Activated CD4-positive, CD25-positive, alpha-beta regulatory T cell treated with anti-CD3 and anti-CD28 coated beads, Interleukin-2, amount 50 U/mL, for 24 hours (primary cell): ENCODE data around the gene TP53I13.

ENCODE experiments used
- ATAC-seq, 2 donors: fragments of 150-1000 bp; cut with Tn5 transposase; one replicate each; pipeline ENCODE4 v1.10.0; 2021; ENCODE audit warnings: mild to moderate bottlenecking in 1 of 2, moderate library complexity in 1 of 2

TP53I13 gene

DNA sequence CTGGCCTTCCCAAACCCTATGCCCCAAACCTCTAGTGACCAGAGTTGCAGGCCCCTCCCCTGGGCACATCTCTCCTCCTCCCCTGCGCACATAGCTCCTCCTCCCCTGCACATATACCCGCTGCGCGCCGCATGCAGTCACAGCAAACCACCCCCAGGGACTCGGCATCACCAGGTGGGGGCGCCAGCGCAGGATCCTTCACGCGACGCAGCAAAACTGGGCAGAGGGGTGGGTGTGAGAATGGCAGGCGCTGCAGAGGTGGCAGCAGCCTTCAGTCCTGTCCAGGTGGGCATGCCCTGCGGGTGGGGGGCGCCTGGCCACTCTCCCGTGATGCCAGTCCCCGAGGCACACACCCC lies 48.6 kb downstream of the TP53I13 start:
- ATAC-seq = peak; percentile 72 to 73

DNA sequence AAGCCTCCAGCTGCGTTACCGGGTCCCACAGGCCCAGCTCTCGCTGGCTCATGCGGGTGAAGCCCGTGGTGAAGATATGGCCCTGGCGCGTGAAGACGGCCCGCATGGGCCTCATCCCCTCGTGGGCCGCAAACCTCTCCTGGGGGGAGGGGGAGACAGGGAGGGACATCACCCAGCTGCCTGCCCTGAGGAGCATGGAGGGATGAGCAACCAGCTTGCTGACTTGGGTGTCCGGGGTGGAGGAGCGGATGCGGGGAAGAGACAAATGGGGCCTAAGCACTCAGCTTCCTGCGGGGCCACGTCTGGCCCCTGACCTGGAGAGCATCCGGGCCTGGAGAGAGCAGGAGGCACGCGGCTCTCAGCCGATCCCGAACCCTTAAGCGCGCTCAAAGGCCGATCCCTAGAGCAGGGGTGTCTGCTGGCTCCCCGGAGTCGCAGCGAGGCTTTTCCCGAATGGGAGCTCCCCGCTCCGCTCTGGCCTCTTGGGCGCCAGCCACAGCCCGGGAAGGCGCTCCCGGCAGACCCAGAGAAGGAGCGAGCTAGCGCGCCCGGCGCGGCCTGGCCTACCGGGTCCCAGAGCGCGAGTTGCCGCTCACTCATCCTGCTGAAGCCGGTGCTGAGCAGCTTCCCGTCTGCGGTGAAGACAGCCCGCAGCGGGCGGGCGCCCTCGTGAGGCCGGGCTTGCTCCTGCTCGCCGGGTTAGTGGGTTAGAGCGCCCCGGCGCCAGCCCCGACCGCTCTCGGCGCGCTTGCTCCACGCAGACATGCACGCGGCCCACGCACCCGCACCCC lies 49.2 kb downstream of the TP53I13 start:
- peak; percentile 45 to 51 for ATAC-seq

GRCh38 chr17:29618272-29619065 lies 50.0 kb downstream of the TP53I13 start:
- ATAC-seq = no peak

- ATAC-seq = no peak
Measured at GRCh38 chr17:29619251-29619650, 50.8 kb downstream of the TP53I13 start.

- ATAC-seq = no peak
Measured at GRCh38 chr17:29620271-29620670, 51.8 kb downstream of the TP53I13 start.

- no peak for ATAC-seq
Measured at GRCh38 chr17:29620779-29621500, 52.4 kb downstream of the TP53I13 start.

- ATAC-seq = no peak
Measured at GRCh38 chr17:29621751-29622194, 53.3 kb downstream of the TP53I13 start.
